Left renal pelvis (tissue), 4 donors: ENCODE data around the gene CLIP2. TPM values are rescaled to one million over a fixed set of nuclear protein-coding genes. Genes with fewer than 3 reads are reported as not detected.
"Not testable (repeated sequence)": the region's sequence is repeated elsewhere in the genome, so short reads cannot be mapped to it uniquely, and the experiment has no call there.

Source experiments
- DNase-seq, 4 donors: peaks; one replicate each; pipeline ENCODE4 v3.0.0-alpha.2; 2013; ENCODE audit warnings: low read depth in 4 of 4, low spot score in 3 of 4
- polyA plus RNA-seq, 4 donors: library from polyadenylated mRNA; unstranded; fragments of 120-200 nt; gene quantifications; one replicate each; pipeline ENCODE4 v1.2.1, GENCODE V29; 2013; ENCODE audit not compliant: insufficient read length in 4 of 4

The CLIP2 gene
- polyA plus RNA-seq, 4 donors, result 21.8 to 30.2 (median 26.4) TPM

DNA sequence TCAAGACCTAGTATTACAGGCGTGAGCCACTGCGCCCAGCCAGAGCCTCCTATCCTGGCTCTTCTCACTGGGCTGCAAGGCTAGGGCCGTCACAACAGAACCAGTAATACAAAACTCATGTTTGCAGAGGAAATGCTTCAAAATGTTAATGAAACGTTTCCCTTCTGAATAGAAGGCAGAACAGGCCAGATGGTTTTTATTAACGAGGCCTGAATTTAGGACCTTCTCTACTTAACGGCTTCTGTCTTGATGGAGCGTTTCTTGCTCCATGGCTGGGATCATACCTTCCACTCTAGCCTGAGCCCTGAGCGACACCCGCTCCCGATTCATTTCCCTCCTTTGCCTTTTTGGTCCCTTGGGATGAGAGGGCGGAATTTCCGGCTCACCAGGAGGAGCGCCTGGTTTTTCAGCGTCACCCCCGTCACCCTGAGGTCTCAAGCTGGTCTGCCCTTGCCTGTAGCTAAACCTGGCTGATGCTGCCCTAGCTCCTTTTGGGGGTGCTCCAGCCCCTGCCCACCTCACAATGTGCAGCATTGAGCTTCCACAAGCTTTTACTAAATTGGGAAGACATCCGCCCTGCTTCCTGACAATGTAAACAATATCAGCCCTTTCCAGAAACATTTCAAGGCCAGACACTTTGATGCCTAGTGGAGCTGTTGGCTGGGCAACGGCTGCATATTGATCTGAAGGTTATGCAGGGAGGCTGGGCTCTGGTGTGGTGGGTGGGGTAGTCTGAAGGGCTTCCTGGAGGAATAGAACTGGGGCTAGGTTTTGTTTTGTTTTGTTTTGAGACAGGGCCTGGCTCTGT, 5.2 kb downstream of the CLIP2 start:
- DNase-seq, result no peak

DNA sequence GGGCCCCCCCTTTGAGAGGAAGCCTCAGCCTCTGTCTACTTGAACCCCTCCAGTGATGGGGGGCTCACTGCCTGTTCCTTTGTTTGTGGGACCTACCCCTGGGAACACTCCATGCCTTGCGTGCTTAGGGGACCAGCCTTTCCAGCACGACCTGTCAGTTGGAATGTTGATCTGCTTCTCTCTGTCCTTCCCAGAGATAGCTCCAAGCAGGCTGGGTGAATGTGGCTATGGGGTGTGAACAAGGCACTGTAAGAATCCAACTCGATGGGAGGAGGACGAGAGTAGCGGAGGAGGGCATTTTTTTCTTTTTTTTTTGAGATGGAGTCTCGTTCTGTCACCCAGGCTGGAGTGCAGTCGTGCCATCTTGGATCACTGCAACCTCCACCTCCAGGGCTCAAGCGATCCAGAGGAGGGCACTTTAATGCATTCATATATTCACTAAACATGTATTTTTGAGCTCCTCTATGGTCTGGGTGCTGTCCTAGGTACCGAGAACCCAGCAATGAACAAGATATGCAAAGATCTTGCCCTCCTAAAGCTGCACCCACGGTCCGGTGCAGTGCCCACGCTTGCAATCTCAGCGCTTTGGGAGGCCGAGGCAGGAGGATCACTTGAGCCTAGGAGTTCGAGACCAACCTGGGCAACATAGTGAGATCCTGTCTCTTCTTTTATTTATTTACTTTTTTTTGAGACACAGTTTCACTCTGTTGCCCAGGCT, 8.5 kb downstream of the CLIP2 start:
- DNase-seq, result no peak

DNA sequence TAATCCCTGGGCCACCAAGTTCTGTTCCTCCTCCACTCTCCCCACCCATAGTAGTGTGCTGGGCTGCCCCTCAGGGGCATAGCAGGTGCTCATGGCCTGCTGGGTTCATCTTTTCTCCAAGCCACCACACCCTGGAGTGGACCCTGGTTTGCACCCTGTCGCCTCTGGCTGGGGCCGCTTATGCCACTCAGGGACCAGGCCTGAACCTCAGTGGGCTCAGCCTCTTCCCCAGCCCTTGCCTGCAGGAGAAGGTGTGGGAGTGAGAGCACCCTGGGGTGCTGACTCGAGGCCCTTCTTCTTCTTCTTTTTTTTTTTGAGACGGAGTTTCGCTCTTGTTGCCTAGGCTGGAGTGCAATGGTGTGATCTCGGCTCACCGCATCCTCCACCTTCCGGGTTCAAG, 10.2 kb downstream of the CLIP2 start:
- no peak for DNase-seq

DNA sequence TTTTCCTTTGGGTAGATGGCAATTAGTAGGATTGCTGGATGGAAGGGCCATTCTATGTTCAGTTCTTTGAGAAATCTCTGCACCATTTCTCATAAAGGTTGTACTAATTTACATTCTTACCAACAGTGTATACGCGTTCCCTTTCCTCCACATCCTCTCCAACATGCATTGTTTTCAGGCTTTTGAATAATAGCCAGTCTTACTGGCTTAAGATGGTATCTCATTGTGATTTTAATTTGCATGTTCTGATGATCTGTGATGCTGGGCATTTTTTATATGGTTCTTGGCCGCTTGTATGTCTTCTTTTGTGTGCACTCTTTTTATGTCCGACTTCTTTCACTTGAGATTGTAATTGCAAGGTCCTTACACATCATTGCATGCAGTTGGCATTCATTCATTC, 11.7 kb downstream of the CLIP2 start:
- no peak for DNase-seq

DNA sequence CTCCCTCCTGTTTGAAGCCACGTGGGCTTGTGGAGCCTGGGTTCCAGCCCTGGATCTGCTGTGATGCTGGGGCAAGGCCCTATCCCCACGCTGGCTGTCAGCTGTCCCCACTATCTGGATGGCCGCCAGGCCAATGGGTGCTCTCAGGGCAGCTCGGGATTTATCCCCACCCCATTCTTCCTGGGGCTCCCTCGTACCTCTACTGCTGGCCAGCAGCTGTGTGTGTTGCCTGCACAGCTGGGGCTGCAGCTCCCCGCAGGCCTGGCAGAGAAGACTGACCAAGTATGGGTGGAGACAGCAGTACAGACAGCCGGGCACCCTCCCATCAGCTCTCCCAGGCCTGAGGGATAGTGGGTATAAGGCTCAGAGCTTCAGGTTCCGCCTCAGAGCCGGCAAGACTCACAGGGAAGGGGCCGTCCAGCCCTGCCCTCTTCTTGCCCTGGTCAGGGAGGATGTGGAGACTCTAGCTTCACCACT, 13.6 kb downstream of the CLIP2 start:
- DNase-seq, result no peak

DNA sequence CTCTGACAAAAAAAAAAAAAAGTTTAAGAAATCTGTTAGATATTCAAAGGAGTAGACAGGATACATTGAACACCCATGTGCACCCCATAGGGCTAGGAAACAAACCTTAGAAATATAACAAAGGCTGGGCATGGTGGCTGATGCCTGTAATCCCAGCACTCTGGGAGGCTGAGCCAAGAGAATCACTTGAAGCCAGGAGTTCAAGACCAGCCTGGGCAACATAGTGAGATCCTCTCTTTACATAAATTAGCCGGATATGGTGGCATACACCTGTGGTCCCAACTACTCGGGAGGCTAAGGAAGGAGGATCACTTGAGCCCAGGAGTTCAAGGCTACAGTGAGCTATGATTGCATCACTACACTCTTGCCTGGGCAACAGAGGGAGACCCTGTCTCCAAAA, 15.3 kb downstream of the CLIP2 start:
- no peak for DNase-seq

DNA sequence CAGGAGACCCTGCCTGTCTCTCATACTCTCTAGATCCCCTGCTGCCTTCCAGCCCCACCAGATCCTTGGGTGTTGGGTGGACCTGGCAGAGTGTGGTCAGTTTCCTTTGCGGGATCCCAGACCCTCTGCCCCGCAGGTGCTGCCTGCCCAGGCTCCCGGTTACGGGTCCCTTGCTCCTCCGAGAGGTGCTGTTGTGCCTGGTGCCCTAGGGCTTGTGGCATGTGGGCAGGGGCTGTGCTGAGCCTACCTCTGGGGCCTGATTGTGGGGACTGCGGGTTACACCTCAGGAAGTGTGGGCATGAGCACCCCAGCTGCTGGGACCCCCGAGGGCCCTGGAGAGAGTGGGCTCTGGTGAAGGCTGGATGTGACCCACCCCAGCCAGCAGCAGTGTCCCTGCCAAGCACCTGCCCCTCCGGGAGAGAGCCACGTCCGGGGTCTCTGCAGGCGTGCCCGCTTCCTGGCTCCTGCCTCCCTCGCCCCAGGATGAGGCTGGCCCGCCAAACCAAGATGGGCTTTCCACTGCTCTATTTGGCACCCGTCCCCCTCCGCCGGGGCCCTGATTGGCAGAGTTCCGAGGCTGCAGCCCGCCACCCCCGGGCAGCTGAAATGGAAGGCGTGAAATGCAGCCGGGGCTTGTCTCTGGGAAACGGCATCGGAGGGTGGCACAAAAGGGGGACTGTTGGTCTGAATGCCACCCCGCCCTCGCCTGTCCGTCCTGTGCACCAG, 17.0 kb downstream of the CLIP2 start:
- DNase-seq, result no peak

DNA sequence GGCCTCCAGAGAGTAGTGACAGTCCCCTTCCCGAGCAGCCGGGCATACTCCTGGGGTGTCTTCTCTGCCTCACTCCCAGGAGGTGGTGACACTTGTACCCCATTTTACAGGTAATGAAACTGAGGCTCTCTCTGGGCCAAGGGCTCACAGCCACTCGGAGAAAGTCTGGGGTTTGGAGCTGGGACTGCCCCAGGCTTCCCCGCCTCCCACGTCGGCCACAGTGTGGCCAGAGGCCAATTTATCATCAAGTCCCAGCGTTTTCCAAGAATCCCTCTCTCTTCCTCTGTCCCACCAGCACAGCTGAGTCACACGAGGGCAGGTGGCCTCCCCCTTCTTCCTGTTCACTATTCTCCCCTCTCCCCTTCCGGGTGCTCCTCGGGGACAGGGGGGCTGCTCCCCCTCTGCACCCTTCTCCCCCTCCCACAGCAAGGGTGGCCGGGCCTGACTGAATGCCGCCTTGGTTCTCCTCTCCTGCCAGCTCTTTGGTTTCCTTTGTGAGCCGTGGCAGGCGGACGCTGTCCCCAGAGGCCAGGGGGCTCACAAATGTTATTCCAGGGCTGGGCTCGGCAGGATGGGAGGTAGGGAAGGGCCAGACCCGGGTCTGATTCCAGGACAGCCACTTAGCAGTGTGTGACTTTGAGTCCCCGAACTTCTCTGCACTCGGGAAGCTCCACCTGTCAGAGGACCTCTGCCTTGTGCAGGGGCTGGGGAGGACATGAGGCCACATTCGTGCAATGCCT, 17.7 kb downstream of the CLIP2 start:
- no peak for DNase-seq

DNA sequence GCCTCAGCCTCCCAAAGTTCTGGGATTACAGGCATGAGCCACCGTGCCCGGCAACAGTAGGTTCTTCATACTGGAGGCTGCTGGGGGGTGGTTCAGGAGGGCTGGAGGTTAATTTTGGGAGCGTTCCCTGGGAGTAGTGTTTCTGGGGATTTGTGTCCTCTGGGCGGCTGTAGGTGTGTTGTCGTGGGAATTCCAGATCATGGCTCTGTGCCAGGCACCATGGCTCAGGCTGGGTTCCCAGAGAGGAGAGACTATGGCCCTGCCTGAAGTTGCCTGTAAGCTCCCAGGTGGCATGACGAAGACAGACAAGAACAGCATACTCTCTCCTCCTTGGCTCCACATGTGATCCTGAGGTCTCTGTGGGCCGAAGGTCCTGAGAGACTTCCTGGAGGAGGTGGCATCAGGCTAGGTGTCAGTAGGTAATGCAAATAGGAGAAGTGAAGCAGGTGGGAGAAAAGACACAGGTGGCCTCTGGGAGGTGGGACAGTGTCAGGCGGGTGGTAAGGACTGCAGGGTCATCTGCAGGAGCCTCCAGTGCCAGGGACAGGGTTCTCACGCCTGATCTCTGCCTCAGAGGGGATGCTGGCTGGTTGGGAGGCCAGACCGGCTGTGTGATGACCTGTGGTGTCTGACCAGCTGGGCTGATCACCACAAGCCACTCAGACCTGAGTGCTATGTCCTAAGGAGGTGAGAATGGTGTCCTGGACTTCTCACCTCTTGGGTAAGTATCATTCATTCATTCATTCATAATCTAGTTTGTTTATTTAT, 18.7 kb downstream of the CLIP2 start:
- no peak for DNase-seq

DNA sequence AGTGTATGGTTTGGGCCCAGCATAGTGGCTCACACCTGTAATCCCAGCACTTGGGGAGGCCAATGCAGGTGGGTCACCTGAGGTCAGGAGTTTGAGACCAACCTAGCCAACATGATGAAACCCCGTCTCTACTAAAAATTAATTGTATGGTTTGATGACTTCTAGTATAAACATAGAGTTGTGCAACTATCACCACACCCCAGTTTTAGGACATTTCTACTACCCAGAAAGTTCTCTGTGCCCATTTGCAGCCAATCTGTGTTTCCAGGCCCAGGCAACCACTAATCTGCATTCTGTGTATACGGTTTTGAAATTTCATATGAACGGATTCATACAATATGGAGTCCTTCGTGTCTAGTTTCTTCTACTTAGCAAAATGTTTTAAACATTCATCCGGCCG, 20.0 kb downstream of the CLIP2 start:
- DNase-seq, result no peak

DNA sequence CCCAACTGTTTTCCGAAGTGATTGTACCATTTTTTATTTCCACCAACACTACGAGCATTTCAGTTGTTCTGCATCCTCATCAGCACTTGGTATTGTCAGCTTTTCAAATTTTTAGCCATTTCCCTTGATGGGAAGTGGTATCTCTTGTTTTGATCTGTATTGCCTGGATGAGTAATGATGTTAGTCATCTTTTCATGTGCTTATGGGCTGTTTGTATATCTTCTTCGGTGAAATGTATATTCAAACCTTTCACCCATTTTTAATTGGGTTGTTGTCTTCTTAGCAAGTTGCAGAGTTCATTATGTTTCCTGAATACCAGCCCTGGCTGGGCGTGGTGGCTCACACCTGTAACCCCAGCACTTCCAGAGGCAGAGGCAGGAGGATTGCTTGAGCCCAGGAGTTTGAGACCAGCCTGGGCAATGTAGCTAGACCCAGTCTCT, 22.1 kb downstream of the CLIP2 start:
- DNase-seq, result no peak

DNA sequence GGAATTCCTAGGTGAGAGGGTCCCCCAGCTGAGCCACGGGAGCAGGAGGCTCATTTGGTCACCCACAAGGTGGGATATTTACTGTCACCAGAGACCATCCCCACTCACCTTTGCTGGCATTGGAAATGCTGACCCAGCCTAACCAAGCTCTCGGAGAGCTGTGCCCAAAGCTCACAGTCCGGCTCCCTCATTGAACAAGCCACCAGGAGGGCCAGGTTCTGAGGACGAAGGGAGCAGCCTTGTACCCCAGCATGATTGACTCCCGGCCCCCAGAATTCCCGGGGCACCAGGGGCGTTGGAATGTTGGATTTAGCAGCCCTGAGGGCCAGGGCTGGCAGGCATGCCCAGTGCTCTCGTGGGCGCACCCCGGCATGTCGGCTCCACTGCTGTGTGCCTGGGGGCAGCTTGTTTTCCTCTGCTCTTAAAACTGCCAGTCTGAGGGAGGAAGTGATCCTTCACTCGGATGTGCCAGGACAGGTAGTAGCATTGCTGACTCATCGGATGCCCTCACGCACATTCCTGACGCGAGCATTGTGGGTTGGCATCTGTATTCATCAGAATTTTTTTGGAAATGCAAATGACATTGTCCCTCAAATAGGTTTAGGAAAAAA, 23.3 kb downstream of the CLIP2 start:
- no peak for DNase-seq

DNA sequence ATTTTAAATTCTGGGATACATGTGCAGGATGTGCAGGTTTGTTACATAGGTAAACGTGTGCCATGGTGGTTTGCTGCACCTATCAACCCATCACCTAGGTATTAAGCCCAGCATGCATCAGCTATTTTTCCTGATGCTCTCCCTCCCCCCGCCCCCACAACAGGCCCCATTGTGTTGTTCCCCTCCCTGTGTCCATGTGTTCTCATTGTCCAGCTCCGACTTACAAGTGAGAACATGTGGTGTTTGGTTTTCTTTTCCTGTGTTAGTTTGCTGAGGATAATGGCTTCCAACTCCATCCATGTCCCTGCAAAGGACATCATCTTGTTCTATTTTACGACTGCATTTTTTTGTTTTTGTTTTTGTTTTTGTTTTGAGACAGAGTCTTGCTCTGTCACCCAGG, 26.7 kb downstream of the CLIP2 start:
- not testable (repeated sequence) for DNase-seq

DNA sequence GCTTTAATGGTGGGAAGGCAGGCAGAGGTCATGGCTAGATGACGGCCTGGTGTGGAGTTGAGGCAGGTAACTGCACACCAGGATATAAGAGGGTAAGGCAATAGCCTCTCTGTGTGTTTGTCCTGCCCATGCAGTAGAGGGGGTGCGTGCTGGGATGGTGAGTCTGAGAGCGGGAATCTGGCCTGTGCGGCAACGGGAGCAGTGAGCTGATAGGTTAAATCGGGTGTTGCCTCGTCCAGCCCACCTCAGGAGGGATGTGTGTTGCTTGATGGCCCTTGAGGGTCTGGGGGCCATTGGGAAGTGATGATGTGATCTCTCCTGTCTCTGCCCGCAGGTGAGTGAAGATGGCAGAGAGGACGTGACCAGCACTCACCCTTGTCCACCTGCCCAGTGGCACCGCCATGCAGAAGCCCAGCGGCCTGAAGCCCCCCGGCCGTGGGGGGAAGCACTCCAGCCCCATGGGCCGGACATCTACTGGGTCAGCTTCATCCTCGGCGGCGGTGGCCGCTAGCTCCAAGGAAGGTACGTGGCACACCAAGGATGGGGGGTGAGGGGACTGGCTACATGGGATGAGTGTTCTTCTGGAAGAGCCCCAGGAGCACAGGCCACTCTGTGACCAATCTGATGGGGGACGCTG, 28.1 kb downstream of the CLIP2 start:
- DNase-seq, result no peak

DNA sequence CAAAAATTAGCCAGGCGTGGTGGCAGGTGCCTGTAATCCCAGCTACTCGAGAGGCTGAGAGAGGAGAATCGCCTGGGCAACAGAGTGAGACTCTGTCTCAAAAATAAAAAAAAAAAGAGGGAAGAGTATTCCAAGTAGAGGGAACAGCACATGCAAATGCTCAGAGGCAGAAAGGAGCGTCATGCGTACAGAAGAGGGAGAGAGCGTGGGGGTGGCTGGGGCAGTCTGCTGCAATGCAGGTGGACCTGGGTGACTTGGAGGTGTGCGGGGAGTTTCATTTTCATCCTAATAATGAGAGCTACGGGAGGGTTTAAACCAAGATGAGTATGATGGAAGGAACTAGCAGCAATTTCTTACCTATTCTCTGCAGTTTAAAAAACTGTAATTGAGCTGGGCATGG, 28.8 kb downstream of the CLIP2 start:
- DNase-seq, result no peak

DNA sequence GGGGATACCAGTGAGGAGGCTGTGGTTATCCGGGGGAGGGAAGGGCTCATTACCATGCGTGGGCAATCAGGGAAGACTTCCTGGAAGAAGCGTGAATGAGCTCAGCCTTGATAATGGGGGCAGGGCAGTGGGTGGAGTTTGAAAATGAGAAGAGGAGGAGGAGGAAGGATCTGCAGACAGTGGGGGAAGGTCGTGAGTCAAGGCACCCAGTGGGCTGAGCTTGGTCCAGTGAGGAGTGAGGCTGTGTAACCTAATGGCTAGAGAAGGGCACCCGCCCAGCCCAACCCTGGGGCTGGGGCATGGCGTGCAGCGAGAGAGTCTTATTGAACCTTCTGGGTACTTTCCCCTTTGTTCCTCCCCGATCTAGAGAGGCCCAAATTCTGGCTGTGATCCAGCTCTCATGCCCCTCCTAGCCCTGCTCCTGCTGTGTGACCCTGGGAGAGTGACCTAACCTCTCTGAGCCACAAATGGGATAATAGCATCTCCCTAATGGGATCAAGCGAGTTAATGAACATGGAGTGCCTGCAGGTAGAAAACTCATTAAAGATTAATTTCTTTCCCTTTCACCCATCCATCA, 31.5 kb downstream of the CLIP2 start:
- DNase-seq, result no peak

DNA sequence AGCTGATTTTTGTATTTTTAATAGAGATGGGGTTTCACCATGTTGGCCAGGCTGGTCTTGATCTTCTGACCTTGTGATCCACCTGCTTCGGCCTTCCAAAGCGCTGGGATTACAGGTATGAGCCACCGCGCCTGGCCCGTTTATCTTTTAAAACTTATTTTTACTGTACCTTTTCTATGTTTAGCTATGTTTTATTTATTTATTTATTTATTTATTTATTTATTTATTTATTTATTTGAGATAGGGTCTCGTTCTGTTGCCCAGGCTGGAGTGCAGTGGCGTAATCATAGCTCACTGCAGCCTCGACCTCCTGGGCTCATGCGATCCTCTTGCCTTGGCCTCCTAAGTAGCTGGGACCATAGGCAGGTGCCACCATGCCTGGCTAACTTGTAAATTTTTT, 33.7 kb downstream of the CLIP2 start:
- DNase-seq, result not testable (repeated sequence)

DNA sequence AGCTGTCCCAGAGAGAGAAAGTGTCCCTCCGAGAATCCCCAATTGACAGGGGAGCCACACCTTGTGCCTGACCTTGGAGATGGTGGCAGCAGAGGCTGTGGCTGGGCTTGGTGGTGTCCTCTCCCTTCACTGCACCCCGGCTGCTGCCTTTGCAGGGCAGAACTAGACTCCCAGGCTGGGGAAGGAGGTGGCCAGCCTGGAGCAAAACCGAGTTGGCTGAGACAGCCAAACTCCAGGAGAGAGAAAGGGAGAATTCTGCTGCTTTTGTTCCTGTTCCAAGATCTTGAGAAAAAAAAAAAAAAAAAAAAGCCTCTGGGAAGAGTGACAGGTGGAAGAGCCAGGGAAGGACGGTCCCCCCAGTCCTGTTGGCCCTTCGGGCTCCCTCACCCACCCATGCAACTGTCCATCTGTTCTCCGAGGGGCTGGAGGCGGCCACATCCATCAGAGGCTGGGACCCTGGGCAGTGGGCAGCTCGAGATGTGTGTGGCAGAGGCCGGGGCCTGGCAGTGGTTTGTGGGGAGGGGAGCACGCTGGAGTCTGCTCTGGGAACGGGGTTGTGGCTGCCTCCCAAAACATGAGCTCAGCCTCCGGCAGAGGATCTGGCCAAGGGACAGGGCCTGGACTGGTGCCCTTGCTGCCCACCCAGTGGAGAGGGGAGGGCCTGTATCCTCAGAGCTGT, 35.5 kb downstream of the CLIP2 start:
- no peak for DNase-seq
